ENCODE results near the gene PROZ.

The PROZ gene

GRCh38 chr13:113172419-113172926 is 14.0 kb downstream of the PROZ start:
- no peak for DNase-seq (ENCODE audit: low read depth)
- no peak for TF ChIP-seq CTCF (conservative IDR thresholded peaks at IDR 0.05; ENCODE audit: low read depth, low read length)
- no peak overlapping the region for H3K4me3 ChIP-seq (ENCODE audit: low read length)

- DNase-seq (ENCODE audit: low read depth), result no peak
- no peak for TF ChIP-seq CTCF (conservative IDR thresholded peaks at IDR 0.05; ENCODE audit: low read depth, low read length)
- H3K4me3 ChIP-seq (ENCODE audit: low read length), result no peak overlapping the region
These were observed 17.8 kb downstream of the PROZ start for GRCh38 chr13:113176280-113176679.

- no peak for DNase-seq (ENCODE audit: low read depth)
- no peak overlapping the region for H3K4me3 ChIP-seq (ENCODE audit: low read length)
- no peak for TF ChIP-seq CTCF (conservative IDR thresholded peaks at IDR 0.05; ENCODE audit: low read depth, low read length)
These were observed 18.4 kb downstream of the PROZ start for GRCh38 chr13:113176822-113177221.

GRCh38 chr13:113178070-113178895 is 19.8 kb downstream of the PROZ start:
- peak; percentile 56 for DNase-seq (ENCODE audit: low read depth)
- H3K4me3 ChIP-seq (ENCODE audit: low read length), result no peak overlapping the region
- TF ChIP-seq CTCF (conservative IDR thresholded peaks at IDR 0.05; ENCODE audit: low read depth, low read length), result no peak

- DNase-seq (ENCODE audit: low read depth), result no peak
- H3K4me3 ChIP-seq (ENCODE audit: low read length), result no peak overlapping the region
- no peak for TF ChIP-seq CTCF (conservative IDR thresholded peaks at IDR 0.05; ENCODE audit: low read depth, low read length)
These were observed 20.4 kb downstream of the PROZ start for GRCh38 chr13:113178896-113179167.

GRCh38 chr13:113179374-113180230 is 21.2 kb downstream of the PROZ start:
- no peak for DNase-seq (ENCODE audit: low read depth)
- H3K4me3 ChIP-seq (ENCODE audit: low read length), result no peak overlapping the region
- TF ChIP-seq CTCF (conservative IDR thresholded peaks at IDR 0.05; ENCODE audit: low read depth, low read length), result no peak
